Activated T-helper 9 cell treated with anti-CD3 and anti-CD28 coated beads, Interleukin-2, amount 50 U/mL, for 16 hours (primary cell): ENCODE data around the gene WBP4.

Source experiments
- DNase-seq: peaks from one replicate; pipeline ENCODE4 v3.0.0-alpha.2; 2020; ENCODE audit warnings: low read depth

WBP4 gene

DNA sequence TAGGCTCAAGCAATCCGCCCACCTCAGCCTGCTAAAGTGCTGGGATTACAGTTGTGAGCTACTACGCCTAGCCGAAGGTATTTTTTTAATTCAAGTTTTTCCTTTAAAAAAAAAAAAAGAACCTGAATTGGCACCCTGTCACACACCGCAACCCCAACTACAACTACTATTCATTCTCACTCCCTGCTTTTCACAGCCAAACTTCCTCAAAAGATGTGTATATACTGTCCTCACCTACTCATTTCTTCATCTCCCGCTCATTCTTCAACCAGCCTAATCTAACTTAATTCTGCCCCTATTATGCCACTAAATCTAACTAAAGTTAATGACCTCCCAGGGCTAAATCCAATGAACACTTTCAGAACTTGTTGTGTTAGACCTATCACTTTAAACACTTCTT, 12.7 kb upstream of the WBP4 start:
- DNase-seq, result no peak

DNA sequence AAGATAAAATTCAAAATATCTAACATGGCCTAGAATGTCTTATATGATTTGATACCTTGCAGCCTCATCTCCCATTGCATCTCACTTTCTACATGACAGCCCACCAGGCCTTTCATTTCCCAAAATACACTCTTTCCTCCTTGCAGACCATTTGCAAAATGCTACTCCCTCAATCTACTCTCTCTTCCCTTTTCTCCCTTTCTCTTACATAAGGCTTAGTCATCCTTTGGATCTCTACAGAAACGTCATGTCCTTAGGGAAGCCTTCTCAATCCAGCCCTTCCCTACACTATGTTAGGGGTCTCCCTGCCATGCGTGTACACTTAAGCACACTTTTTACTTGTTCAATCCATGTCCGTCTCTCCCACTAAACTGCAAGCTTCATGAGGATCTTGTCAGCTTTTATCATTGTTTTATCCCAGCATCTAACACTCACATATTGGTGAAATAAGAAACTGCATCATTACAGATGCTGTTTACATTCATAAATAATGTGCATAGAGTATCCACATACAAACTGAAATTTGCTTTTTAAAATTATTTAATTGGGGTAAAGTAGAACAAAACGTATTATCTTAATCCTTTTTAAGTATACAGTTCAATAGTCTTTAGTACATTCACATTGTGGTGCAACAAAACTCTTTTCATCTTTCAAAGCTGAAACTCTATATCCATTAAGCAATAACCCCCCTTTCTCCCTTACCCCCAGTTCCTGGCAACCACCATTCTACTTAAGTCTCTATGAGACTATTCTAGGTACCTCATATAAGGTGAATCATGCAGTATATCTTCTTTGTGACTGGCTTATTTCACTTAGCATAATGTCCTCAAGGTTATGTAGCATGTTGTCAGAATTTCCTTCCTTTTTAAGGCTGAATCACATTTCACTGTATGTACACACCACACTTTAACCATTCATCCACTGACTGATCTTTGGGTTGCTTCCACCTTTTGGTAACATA, 11.5 kb upstream of the WBP4 start:
- DNase-seq, result no peak

DNA sequence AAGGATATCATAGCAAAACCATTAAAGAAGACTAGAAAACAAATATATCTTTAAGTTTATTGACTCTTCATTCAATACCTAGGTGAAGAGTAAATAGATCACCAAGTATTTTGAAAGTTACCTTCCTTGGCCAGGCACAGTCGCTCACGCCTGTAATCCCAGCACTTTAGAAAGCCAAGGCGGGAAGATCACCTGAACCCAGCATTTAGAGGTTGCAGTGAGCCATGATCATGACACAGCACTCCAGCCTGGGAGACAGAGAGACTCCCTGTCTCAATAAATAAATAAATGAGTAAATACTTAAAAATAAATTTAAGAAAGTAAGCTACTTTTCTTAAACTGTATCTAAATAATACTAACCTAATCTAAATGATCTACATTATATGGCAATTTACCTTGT, 8.9 kb upstream of the WBP4 start:
- no peak for DNase-seq

DNA sequence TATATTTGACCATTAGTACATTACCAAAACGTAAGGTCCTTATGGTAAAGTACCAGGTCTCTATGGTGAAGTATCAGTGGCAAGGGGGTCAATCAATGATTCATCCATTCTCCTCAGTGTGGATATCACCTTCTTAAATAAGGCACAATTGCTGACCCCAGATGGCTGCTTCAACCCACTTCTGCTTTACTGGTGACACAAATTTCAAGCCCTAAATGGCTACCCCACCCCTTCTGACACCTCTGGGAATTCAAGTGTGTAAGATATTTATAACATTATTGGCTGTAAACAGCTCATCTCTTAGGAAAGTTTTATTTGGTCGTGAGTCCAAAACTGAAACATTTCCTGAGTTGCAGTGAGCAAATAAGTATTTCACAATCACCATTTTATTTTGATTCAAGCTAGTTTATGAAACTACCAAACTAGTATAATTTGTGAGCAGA, 7.9 kb upstream of the WBP4 start:
- no peak for DNase-seq

DNA sequence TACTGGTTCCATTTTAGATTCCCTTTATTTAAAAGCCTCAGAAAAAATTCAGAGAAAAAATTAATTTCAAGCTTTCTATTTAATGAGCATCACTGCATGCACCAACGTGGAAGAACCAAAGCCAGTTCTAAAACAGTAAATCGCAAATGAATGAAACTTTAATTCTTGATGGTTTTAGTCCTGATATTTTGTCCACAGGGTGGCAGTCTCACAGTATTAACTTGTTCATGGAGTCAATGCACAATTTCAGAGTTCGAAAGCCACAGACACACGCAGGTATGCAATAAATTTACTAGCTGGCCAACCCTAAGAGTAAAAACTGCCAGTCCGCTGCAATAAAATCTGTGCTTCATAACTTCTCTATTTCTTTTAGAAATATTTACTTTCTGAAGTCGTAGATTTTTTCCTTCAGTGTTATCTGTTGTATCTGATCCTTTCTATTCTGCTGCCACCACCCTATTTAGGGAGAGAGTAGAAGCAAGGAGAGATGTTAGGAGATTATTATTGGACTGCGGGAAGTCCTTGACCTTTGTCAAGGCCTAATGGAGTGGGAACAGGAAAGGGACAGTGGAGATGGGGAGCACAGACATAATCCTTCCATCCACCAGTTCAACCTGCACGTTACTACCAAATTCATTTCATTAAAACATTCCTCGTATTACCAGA, 7.0 kb upstream of the WBP4 start:
- no peak for DNase-seq

DNA sequence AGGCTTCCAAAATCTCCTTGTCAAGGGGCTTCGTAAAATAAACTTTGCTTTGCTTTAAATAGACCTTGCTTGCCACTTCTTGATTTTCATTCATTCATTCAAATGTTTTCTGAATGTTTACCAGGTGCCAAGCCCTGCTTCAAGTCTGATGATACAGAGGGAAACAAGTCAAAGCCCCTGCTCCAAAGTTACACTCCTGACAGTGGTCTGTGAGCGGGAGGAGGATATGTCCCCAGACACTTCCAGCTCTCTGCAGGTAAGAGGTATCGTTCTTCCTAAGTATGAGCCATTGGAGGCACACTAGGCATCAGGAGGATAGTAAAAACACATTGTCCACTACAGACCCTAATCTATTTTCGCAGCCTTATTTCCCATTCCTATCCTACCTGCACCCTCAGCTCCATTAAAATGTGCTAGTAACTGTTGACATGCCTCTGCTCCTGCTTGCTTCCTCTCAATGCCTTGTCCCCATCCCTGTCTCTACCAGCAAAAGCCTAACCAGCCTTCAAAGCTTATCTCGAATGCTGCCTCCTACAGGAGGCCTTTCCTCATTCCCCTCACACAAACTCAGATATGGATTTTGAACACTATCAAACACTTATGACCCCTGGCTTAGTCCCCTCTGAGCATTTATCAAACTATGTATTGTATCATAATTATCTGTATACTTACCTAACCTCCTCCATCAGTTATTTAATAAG, 6.2 kb upstream of the WBP4 start:
- no peak for DNase-seq

DNA sequence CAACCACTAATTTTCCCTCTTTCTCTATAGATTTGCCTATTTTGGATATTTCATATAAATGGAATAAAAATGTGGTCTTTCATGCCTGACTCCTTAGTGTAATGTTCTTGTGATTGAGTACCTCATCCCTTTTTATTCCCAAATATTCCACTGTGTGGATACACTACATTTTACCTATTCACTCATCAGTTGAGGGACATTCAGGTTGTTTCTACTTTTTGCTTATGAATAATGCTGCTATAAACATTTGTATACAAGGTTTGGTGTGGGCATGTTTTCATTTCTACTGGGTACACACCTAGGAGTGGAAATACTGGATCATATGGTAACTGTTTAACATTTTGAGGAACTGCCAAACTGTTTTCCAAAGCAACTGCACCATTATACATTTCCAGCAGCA, 5.1 kb upstream of the WBP4 start:
- DNase-seq, result no peak

DNA sequence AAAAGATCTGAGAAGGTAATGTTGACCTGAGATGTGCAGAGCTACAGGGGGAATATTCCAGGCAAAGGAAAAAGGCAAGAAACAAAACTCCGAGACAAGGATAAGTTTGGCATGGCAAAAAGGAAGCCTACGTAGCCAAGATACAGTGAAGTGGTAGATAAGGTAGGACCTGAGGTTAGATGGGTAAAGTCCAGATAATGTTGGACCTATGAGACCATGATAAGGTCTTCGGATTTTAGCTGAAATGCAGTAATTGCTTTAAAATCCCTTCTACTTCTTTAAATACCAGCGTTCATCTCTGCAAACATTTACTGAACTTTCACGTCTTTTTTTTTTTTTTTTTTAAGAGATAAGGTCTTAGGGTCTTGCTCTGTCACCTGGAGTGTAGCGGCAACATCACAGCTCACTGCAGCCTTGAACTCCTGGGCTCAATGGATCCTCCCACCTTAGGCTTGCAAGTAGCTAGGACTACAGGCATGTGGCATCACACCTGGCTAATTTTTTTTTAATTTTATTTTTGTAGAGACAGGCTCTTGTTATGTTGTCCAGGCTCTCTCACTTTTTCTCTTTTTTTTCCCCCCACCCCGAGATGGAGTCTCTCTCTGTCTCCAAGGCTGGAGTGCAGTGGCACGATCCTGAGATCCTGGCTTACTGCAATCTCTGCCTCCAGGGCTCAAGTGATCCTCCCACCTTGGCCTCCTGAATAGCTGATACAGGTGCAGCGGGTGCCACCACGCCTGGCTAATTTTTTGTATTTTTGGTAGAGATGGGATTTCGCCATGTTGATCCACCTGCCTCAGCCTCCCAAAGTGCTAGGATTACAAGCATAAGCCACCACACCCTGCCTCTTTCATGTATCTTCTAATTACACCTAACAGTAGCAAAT, 4.2 kb upstream of the WBP4 start:
- no peak for DNase-seq

DNA sequence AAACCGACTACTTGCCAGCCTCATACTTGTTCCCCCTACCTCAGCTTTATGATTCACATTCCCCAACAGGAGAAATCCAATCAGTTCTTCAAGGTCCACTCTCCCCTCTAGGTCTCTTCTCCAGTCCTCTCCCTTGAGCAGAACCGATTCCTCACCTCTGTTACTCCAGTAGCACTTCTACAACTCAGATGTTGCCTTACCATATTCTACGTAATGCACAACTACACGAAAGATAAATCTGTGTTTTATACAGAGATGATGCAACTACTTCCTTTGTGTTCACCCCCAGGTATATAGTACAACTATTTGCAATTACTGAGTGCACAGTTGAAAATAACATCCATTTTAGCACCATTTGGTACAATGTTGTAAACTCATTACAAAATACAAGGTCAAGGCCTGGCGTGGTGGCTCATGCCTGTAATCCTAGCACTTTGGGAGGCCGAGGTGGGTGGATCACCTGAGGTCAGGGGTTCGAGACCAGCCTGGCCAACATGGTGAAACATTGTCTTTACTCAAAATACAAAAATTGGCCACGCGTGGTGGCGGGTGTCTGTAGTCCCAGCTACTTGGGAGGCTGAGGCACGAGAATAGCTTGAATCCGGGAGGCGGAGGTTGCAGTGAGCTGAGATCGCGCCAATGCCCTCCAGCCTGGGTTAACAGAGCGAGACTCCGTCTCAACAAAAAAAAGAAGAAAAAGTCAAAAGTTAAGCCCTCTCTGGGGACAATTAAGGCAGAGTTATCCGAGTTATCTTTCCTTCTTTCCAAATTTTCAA, 2.8 kb upstream of the WBP4 start:
- DNase-seq, result no peak

DNA sequence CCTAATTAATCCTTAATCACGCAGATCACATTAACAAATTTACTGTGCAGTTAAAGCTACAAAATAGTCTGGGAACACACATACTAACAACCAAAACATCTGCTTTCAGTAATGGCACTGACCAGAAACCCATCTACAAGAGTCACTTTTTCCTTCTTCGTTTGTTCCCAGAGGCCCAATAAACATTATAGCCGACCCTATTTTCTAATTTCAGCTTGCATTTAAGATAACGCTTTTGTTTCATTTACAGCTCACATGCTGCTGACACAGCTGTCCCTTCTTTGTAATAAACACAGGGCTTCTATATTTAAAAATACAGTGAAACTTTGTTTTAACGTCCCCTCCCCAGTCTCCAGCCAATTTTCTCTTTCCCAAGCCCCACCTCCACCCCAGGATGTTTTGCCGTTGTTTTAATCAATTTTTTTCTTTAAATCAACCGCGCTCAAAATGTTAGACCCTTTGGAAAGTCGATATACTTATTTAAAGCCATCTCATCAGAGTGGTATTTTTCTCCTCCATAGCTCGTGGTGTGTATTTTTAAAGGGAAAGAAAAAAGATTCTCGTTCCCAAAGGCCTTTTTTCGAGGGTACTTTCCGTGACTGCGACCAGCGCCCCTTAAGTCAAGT, 1.7 kb upstream of the WBP4 start:
- DNase-seq, result no peak

DNA sequence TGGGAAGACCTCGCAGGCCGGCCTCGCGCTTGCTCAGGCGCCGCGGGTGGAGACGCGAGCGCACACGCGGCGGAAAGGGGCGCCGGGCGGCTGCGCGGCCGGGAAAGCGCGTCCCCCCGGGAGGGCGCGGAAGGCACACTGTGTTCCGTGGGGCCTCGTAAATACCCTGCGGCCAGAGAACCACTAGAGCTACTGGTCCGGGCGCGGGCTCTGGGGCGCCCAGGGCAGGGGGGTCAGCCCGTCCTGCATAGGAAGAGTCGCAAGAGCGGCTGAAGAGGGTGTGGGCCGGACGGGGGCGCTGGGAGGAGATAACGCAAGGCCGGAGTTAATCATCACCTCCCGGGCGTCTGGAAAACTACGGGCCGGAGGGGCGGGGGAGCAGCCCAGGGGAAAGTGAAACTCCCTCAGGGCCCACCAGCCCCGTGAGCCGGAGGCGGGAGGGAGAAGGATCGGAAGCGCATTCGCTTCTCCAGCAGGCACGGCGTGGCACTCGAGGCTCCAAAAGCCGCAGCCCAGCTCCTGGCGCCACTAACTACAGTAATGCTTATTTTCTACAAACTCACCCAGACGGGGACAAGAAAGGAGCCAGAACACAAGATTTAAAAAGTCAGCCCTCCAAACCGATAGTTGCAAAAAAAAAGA, 1.1 kb upstream of the WBP4 start:
- peak; percentile 68 for DNase-seq

DNA sequence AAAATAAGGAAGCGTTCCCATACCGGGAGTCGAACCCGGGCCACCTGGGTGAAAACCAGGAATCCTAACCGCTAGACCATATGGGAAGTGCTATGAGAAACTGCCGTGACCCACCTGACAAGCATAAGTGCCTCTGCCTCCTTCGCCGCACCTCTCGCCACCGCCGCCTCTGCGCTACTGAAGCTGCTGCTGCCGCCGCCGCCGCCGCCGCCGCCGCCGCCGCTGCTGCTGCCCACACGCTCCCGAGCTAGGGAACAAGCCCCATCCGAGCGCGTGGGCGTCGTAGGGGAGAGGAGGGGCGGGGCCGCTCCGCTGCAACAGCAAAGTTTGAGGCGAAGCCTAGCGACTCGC, 610 bp upstream of the WBP4 start:
- DNase-seq, result peak; percentile 84

DNA sequence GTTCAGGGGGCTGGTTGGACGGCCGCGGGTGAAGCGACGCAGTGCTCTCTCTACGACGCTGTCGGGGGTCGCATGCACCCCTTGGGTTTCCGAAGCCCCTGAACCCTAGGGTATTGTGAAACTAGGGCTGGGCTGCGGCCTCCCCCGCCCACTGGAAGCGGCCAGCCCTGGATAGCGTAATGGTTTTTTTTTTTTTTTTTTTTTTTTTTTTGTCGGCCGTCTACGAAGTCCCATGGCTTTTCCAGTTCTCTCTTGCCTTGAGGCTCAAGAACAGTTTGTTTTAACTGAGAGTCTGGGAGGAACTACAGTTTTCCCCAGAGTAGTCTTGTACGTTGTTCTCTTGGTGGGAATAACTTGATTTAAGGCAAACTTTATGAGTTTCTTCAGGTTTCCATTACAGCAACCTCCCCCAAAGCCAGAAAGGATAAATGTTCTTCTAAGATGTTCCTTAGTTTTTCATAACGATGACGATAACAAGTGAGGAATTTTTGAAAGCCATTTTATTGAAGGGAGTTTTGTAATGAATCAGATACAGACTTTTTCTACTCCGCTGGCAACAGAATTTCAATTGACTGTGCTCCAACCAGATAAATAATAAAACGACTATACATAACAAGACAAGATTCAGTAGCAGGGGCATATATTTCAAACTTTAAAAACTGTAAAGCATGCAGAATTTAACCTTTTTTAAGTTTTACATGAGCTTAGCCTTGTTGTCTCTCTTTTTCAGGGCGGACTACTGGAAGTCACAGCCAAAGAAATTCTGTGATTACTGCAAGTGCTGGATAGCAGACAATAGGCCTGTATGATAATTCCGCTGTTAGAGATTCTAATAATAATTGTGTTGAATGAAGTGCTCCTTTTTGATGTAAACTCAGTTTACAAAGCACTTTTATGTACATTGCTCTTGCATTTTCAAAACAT, 867 bp downstream of the WBP4 start:
- DNase-seq, result no peak

DNA sequence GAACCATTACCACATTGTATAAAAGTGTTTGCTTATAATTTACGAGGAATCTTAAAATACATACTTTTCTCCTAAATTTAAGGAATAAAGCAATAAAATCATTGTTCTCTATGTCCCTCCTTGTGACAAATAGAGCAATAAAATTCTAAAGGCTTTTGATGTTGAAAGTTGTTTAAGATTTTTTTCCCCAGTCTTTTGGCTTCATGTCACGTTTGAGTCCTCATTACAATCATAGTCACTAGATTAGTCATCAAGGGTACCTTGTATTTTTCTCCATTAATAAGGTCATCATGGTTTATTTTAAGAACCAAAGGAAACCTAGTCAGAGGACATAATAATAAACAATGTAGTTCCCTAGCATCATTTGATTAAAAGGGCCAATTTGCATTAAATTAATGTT, 3.2 kb downstream of the WBP4 start:
- no peak for DNase-seq

DNA sequence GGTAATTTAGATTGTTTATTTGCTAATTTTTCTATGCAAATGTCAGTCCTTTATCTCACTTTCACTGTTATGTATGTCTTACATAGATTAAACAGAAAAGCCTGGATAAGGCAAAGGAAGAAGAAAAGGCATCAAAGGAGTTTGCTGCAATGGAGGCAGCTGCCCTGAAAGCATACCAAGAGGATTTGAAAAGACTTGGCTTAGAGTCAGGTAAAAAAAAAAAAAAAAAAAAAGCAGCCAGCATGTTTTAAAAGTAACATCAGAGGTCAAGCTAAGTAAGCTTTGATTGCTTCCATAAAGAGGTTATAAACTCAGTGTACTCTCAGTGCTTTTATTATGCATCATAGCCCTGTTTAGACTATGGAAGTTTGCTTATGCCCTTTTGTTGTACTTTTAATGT, 3.8 kb downstream of the WBP4 start:
- no peak for DNase-seq

DNA sequence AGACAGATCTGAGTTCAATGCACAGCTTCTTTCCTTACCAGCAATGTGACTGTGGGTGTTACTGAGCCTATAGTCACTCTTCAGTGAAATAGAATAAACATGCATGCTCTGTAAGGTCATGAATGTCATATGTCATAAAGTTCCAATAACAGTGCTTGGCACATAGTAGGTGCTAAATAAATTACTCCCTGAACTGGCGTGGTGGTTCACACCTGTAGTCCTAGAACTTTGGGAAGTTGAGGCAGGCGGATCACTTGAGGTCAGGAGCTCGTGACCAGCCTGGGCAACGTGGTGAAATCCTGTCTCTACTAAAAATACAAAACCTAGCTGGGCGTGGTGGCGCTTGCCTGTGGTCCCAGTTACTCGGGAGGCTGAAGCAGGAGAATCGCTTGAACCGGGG, 13.2 kb downstream of the WBP4 start:
- DNase-seq, result no peak

DNA sequence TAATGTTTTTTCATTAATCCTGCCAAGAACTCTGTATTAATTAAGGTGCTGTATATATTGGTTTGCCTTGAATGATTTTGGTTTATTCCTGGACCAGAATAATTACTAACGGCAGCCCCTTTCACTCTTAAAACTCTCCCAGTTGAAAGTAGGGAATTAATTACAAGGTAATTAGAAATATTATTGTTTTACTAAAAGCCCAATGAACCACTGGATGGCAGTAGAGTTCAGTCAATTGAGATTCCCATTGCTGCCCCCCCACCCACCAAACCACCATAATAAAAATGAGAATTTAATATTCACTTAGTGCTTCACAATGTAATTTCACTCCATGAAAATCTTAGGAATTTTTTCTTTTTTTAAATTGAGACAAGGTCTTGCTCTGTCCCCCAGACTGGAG, 13.7 kb downstream of the WBP4 start:
- DNase-seq, result no peak

DNA sequence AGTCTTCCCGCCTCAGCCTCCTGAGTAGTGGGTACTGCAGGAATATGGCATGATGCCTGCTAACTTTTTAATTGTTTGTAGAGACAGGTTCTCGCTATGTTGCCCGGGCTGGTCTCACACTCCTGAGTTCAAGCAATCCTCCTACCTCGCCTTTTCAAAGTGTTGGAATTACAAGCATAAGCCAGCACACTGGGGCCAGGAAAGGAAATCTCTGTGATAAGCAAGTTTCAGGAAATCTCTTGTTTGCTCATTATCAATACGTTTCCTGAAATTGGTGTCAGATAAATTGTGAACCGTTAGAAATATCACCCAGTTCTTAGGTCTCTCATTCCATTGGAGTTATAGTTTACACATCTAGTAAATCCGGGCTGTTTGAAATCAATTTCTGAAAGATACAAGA, 14.2 kb downstream of the WBP4 start:
- DNase-seq, result no peak

DNA sequence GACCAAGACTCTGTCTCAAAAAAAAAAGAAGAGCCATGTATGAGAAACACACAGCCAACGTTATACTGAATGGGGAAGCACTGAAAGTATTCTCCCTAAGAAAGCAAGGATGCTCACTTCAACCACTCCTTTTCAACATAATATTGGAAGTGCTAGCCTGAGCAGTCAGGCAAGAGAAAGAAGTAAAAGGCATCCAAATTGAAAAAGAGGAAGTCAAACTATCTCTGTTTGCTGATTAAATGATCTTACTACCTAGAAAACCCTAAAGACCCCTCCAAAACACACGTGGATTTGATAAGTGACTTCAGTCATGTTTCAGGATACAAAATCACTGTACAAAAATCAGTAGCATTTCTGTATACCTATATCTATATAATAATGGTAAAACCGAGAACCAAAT, 16.2 kb downstream of the WBP4 start:
- no peak for DNase-seq
